Subcutaneous adipose tissue (tissue), 4 donors: ENCODE results near the gene NARF. TPM values are rescaled to one million over a fixed set of nuclear protein-coding genes. Genes with fewer than 3 reads are reported as not detected.

Experiments
- total RNA-seq, 4 donors: library from RNA; depleted of rRNA; stranded (reverse); fragments of >200 nt; gene quantifications; one replicate each; pipeline ENCODE4 v1.1.0, GENCODE V29; 2016
- TF ChIP-seq, protein P1 (sequence below): fragments of 450-650 bp; IDR thresholded peaks from one replicate; pipeline ENCODE4 v1.5.1; 2016; ENCODE audit warnings: low read depth, mild to moderate bottlenecking, control low read depth, antibody characterized with exemption, moderate library complexity

Gene NARF
- total RNA-seq, 4 donors from 2014 or later: 32.6 to 56.7 (median 42.8) TPM

DNA sequence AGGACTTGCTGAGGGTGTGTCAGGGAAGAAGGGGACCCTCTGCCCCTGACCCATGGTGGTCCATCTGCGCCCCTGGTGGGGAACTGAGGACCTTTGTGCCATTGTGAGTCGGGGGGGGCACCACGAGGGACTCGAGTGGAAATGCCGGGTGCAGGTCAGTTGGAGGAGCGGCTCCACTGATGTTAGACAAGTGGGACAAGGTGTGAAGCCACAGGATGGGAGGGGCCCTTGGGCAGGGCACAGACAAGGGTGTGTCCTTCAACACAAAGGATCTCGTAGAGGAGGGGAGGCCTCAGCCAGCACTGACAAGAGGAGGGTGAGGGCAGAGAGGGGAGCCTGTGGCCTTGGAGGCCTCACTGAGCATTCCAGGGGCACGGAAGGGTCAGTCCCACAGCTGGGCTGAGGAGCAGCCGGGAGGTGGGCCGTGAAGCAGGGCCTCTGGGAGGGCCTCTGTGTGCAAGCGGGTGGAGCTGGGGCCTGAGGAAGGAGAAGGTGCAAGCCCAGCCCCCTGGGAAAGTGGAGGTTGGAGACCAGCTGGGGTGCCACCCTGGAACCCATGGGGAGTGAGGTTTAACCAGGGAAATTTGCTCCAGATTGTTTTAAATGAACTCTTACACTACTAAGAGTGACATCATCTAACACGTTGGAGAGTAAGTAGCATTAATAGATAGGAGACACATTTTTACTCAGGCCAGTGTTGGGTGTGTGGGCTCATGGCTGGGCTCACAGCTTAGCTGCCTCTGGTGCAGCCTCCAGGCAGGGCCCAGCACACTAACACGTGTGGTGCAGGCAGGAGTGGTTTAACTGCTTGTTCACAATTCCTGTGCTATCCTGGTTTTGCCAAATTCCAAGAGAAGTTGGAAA is 27.9 kb downstream of the NARF start:
- TF ChIP-seq, protein P1, sequence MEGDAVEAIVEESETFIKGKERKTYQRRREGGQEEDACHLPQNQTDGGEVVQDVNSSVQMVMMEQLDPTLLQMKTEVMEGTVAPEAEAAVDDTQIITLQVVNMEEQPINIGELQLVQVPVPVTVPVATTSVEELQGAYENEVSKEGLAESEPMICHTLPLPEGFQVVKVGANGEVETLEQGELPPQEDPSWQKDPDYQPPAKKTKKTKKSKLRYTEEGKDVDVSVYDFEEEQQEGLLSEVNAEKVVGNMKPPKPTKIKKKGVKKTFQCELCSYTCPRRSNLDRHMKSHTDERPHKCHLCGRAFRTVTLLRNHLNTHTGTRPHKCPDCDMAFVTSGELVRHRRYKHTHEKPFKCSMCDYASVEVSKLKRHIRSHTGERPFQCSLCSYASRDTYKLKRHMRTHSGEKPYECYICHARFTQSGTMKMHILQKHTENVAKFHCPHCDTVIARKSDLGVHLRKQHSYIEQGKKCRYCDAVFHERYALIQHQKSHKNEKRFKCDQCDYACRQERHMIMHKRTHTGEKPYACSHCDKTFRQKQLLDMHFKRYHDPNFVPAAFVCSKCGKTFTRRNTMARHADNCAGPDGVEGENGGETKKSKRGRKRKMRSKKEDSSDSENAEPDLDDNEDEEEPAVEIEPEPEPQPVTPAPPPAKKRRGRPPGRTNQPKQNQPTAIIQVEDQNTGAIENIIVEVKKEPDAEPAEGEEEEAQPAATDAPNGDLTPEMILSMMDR: no peak

DNA sequence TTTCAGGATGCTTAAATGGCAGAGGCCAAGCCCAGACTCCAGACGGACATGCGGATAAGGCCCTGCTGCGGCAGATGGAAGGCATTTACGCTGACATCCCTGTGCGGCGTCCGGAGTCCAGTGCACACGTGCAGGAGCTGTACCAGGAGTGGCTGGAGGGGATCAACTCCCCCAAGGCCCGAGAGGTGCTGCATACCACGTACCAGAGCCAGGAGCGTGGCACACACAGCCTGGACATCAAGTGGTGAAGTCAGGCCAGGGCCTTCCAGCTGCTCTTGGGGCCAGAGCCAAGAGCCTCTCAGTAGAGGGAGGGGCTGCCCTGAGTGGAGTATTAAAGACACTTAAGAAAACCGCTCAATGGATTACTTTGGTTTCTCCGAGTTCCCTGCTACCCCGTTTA is 29.4 kb downstream of the NARF start:
- TF ChIP-seq, protein P1: no peak

DNA sequence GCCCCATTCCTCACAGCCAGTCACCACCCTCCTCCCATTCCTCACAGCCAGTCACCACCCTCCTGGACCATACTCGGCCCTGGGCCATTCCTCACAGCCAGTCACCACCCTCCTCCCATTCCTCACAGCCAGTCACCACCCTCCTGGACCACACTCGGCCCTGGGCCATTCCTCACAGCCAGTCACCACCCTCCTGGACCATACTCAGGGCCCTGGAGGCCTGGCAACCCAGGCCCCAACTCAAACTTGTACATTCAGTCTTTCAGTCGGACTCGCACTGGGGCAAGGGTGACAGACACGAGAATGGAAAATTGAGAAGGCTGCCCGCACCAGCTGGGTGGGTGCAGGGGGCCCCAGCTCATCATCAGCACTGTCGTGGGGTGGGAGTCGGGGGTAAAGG is 30.6 kb downstream of the NARF start:
- TF ChIP-seq, protein P1: no peak

DNA sequence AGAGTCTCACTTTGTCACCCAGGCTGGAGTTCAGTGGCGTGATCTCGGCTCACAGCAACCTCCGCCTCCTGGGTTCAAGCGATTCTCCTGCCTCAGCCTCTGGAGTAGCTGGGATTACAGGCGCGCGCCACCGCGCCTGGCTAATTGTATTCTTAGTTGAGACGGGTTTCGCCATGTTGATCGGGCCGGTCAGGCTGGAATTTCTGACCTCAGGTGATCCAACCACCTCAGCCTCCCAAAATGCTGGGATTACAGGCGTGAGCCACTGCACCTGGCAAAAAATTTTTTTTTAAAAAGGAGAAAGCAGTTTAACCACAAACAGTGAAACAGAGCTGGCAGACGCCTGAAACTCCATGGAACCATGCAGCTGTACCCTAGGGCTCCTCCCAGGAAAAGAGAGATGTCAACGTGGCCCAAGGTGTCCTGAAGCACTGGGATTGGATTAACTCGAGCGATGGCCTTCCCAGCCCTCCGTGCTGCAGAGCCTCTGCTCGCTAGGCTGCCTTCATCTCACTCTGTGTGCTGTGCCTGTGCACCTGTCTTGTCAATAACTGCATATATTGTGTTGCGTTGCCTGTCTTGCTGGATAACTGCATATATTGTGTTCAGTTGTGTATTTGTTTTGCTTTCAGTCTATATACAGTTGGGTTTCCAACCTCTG is 31.4 kb downstream of the NARF start:
- TF ChIP-seq, protein P1: no peak

DNA sequence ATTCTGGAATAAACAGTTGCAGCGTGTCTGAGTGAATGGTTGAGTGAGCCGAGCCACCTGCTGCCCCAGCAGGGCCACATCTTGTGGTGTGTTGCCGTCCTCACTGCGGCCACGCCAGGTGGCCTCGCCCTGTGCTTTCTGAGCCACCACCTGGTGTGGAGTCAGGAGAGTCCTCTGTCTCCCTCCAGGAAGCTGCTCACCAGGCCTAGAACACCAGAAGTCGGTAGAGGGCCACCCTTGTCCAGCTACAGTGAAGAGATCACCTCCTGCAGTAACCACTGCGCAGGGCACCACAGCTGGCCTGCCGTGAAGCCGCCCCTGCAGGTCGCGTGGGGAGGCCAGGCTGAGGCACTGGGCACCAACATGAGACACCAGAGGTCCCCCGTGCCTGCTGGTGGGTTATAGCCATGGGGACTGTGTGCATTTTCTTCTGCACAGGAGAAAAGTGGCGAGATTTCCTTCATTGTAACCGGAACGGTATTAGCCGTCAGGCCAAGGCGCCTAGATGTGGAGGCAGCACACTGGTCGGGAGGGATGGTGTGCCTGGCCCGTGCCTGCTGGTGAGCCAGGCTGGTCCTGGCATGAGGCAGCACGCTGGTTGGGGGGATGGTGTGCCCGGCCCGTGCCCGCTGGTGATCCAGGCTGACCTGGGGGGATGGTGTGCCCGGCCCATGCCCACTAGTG is 32.1 kb downstream of the NARF start:
- TF ChIP-seq, protein P1: no peak

DNA sequence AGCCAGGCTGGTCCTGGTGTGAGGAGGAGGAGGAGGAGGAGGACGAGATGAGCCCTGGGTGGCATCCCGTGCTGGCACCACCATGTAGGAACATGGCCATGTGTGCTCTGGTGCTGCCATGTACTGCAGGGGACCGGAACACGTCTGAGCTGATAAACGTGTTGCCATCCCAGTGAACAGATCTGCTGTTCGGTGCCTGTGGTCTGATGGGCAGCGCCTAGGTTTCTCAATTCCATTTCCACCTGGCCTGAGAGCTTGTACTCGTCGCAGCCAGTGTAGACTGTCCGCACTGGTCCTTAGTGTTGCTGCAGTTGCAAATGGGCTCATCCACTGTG is 32.6 kb downstream of the NARF start:
- TF ChIP-seq, protein P1: no peak

DNA sequence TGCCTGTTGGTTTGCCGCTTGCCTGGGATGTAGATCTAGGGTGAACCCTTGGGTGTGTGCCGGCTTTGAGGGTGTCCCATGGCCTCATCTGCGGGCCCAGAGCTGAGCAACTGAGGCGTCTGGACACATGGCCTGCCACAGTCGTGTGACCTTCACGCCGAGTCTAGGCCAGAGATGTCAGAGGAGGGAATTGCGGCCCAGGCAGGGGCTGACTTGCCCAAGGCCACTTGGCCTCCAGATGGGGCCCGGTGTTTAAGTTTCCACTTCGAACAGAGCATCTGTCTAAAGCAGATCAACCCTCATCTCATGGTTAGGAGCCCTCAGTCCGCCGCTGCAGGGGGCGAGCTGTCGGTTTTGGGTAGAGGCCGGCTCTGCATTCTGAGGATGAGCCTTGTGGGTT is 33.0 kb downstream of the NARF start:
- TF ChIP-seq, protein P1: no peak
